K562 (cell line): ENCODE results near the gene RNF152. TPM values are rescaled to one million over a fixed set of nuclear protein-coding genes. Genes with fewer than 3 reads are reported as not detected.

Source experiments
- ATAC-seq: fragments of 200-7000 bp; cut with Tn5 transposase; 3 replicates; pipeline ENCODE4 v1.9.1; 2020; ENCODE audit warnings: moderate library complexity
- BruUV-seq: library from RNA; stranded (reverse); fragments of 400-500 nt; replicated peaks from 2 replicates; lab custom pipeline; 2021; lab: Mats Ljungman, UMichigan
- CTCF ChIA-PET: fragments of 300-600 bp; formaldehyde crosslinking; extraction: SDS; loops from one replicate; lab custom pipeline; 2021; ENCODE audit warnings: low intra/inter-chr PET ratio; lab: Yijun Ruan, JAX
- POLR2A ChIA-PET: fragments of 300-600, 350-650 bp; sonication (Branson Sonifier 250); formaldehyde crosslinking; extraction: SDS; loops from one replicate; lab custom pipeline; 2021; ENCODE audit warnings: antibody characterized with exemption, inconsistent platforms; lab: Yijun Ruan, JAX
- DNase-seq, 4 experiments: peaks; one replicate each; pipeline versions ENCODE4 v3.0.0 to v3.0.0-alpha.2; 2011 to 2018; ENCODE audit warnings: low spot score in 3 of 4, mixed read lengths in 3 of 4; ENCODE audit errors: extremely low read depth in 1 of 4
- FAIRE-seq: peaks from 2 replicates; lab custom pipeline; 2011; peaks lifted over from hg19 to GRCh38; lab: Jason Lieb, UNC
- H2AFZ ChIP-seq: 2 replicates; pipeline ENCODE4 v1.6.0; 2011; ENCODE audit warnings: low read depth, low read length, control low read depth, inconsistent platforms
- H3K27ac ChIP-seq: fragments of 200-600 bp; 3 replicates; pipeline ENCODE4 v1.8.0; 2011; ENCODE audit warnings: low read depth, mild to moderate bottlenecking, control low read depth, inconsistent platforms, low read length, moderate library complexity, mixed read lengths; ENCODE audit errors: extremely low read depth
- H3K27me3 ChIP-seq, 2 experiments: fragments of 300-600 bp in 1 of 2; 2 replicates in 1 of 2; 3 replicates in 1 of 2; pipeline versions ENCODE4 v1.6.0 to v1.8.0; 2011; ENCODE audit warnings: inconsistent platforms in 2 of 2, low read length in 2 of 2, mild to moderate bottlenecking in 1 of 2, mixed read lengths in 1 of 2, moderate library complexity in 1 of 2; ENCODE audit not compliant: control insufficient read depth in 2 of 2, insufficient read depth in 2 of 2
- H3K36me3 ChIP-seq: fragments of 300-600 bp; 3 replicates; pipeline ENCODE4 v1.8.0; 2011; ENCODE audit warnings: mild to moderate bottlenecking, low read length, inconsistent platforms; ENCODE audit not compliant: control insufficient read depth, insufficient read depth
- H3K4me1 ChIP-seq, 2 experiments: fragments of 200-600 bp in 1 of 2; replicated peaks in 1 of 2; 2 replicates in 1 of 2; 3 replicates in 1 of 2; pipeline versions ENCODE4 v1.5.1 to v1.8.0; 2011; ENCODE audit warnings: inconsistent platforms in 2 of 2, low read length in 2 of 2, mild to moderate bottlenecking in 1 of 2, mixed read lengths in 1 of 2, moderate library complexity in 1 of 2; ENCODE audit not compliant: control insufficient read depth in 2 of 2, insufficient read depth in 2 of 2
- H3K4me2 ChIP-seq: 2 replicates; pipeline ENCODE4 v1.6.1; 2011; ENCODE audit warnings: low read length, control low read depth, inconsistent platforms, mixed read lengths; ENCODE audit not compliant: insufficient read depth
- H3K4me3 ChIP-seq: fragments of 200-600 bp; sonication (generic), shearing (Covaris generic); 2 replicates; pipeline ENCODE4 v1.5.1; 2016; ENCODE audit warnings: control low read depth, inconsistent platforms
- H3K79me2 ChIP-seq: fragments of 200-600 bp; 3 replicates; pipeline ENCODE4 v1.8.0; 2011; ENCODE audit warnings: low read length, inconsistent platforms; ENCODE audit not compliant: control insufficient read depth, insufficient read depth
- H3K9ac ChIP-seq, 2 experiments: 2 replicates each; pipeline versions ENCODE4 v1.6.0 to v1.6.1; 2011; ENCODE audit warnings: low read depth in 2 of 2, low read length in 2 of 2, control low read depth in 1 of 2, inconsistent platforms in 1 of 2, mild to moderate bottlenecking in 1 of 2, mixed read lengths in 1 of 2; ENCODE audit not compliant: insufficient read depth in 1 of 2
- H3K9me1 ChIP-seq: one replicate; pipeline ENCODE4 v1.6.0; 2011; ENCODE audit warnings: inconsistent platforms, mild to moderate bottlenecking, low read length, moderate library complexity; ENCODE audit not compliant: control insufficient read depth, insufficient read depth
- H3K9me3 ChIP-seq: replicated peaks from 2 replicates; pipeline ENCODE4 v1.5.1; 2011; ENCODE audit warnings: low read depth, low read length, inconsistent platforms; ENCODE audit not compliant: control insufficient read depth, insufficient read depth
- H4K20me1 ChIP-seq: replicated peaks from 2 replicates; pipeline ENCODE4 v1.6.1; 2011; ENCODE audit warnings: low read length, inconsistent platforms, mixed read lengths; ENCODE audit not compliant: control insufficient read depth, insufficient read depth
- BCL6 ChIP-seq: fragments of 250-450 bp; sonication (Bioruptor Pico); IDR thresholded peaks from 2 replicates; pipeline ENCODE4 v1.4.0; 2020
- BDP1 ChIP-seq: IDR thresholded peaks from 3 replicates; pipeline ENCODE4 v1.6.1; 2011; ENCODE audit not compliant: insufficient read length, insufficient read depth
- CGGBP1 ChIP-seq: fragments of 250-450 bp; sonication (Bioruptor Pico); IDR thresholded peaks from 2 replicates; pipeline ENCODE4 v1.9.0; 2021; ENCODE audit warnings: mild to moderate bottlenecking
- HDAC2 ChIP-seq: fragments of 450-650 bp; IDR thresholded peaks from 2 replicates; pipeline ENCODE4 v1.6.1; 2016; ENCODE audit warnings: mild to moderate bottlenecking
- HIVEP1 ChIP-seq: fragments of 250-450 bp; sonication (Bioruptor Pico); IDR thresholded peaks from 2 replicates; pipeline ENCODE4 v1.4.0; 2020; ENCODE audit warnings: mild to moderate bottlenecking
- KLF10 ChIP-seq: fragments of 250-450 bp; sonication (Bioruptor Pico); IDR thresholded peaks from 2 replicates; pipeline ENCODE4 v1.6.1; 2021; ENCODE audit warnings: matching md5 sums
- KLF13 ChIP-seq: fragments of 450-650 bp; IDR thresholded peaks from 2 replicates; pipeline ENCODE4 v1.6.1; 2016; ENCODE audit warnings: missing genetic modification characterization, low read depth, mild to moderate bottlenecking, missing compliant biosample characterization, moderate library complexity, borderline replicate concordance
- NR2F6 ChIP-seq: fragments of 450-650 bp; formaldehyde crosslinking; IDR thresholded peaks from 2 replicates; pipeline ENCODE4 v1.4.0; 2020; ENCODE audit warnings: mild to moderate bottlenecking
- POLR2AphosphoS5 ChIP-seq: IDR thresholded peaks from 2 replicates; pipeline ENCODE4 v1.6.1; 2011; ENCODE audit warnings: mild to moderate bottlenecking, low read depth, low read length, moderate library complexity; ENCODE audit not compliant: control insufficient read depth, insufficient read depth
- ZNF354B ChIP-seq: fragments of 250-450 bp; sonication (Bioruptor Pico); IDR thresholded peaks from 2 replicates; pipeline ENCODE4 v1.4.0; 2020
- WGBS: fragments of 100-300 bp; shearing (Covaris generic); methylation state at CpG from one replicate; pipeline ENCODE4 v1.1.6; 2016; ENCODE audit warnings: low coverage, mixed read lengths; ENCODE audit not compliant: insufficient coverage; ENCODE audit errors: missing lambda C conversion rate; 5-methylcytosine and 5-hydroxymethylcytosine counted together
- in situ Hi-C: fragments of 300-500 bp; cut with MboI; formaldehyde crosslinking; loops from 4 replicates; pipeline ENCODE4 v1.15.0; 2018; ENCODE audit warnings: inconsistent platforms, mixed read lengths
- intact Hi-C: fragments of 100-400 bp; cut with micrococcal nuclease; formaldehyde crosslinking; loops from 2 replicates; pipeline ENCODE4 v1.14.2; 2022
- polyA plus RNA-seq, 8 experiments: library from polyadenylated mRNA; depleted of rRNA in 4 of 8; stranded (reverse) in 5 of 8; unstranded in 3 of 8; fragments of >200 nt; fragmentation: Nextera tagmentation in 2 of 8; fragmentation: Illumina TruSeq in 1 of 8; extraction: Ambion mirVana in 2 of 8; extraction: Trizol in 1 of 8; gene quantifications; 2 replicates each; pipeline versions ENCODE4 v1.2.1 to v1.2.3, GENCODE V29; 2011 to 2014; ENCODE audit warnings: inconsistent platforms in 1 of 8, missing spikeins in 1 of 8
- total RNA-seq, 7 experiments: library from RNA; depleted of rRNA in 6 of 7; stranded (reverse); fragments of >200 nt in 6 of 7; fragmentation: Illumina TruSeq in 2 of 7; extraction: Trizol in 2 of 7; gene quantifications; 2 replicates each; pipeline versions ENCODE4 v1.2.1 to v1.2.3, GENCODE V29; 2011 to 2021; ENCODE audit warnings: low replicate concordance in 1 of 7
- TF ChIP-seq, protein P1 (sequence below): fragments of 250-450 bp; sonication (Bioruptor Pico); IDR thresholded peaks from 2 replicates; pipeline ENCODE4 v1.5.0; 2020; ENCODE audit warnings: mild to moderate bottlenecking, borderline replicate concordance

The RNF152 gene
- total and polyA plus RNA-seq, 9 of the 15 experiments (the other 6 are each of a cell fraction or from before 2014, with no cell fraction given) = 0.04 to 0.05 TPM; not detected in 7

GRCh38 chr18:61917818-61918217 lies 25.0 kb upstream of the RNF152 start:
- ChIA-PET POLR2A (no interaction called here), CTCF (no interaction called here)
- DNase-seq = no peak
- 0% methylated on average over 2 of the region's 2 CpGs for WGBS
- no peak for TF ChIP-seq BDP1
- Histone ChIP-seq H3K27me3 (no peaks in the 10 kb centered on the region; a peak in 1 of 5 replicates), H4K20me1 (no peaks in the 10 kb centered on the region), H3K9me1 (no peaks in the 10 kb centered on the region), H3K4me2 (no peak overlapping the region), H3K4me1 (peaks cover 0 to 2% of the 10 kb centered on the region in 2 experiments; a peak in 1 of 5 replicates), H2AFZ (no peak overlapping the region), H3K4me3 (no peak overlapping the region), H3K9me3 (no peaks in the 10 kb centered on the region), H3K27ac (no peak overlapping the region), H3K9ac (no peak overlapping the region), H3K79me2 (no peaks in the 10 kb centered on the region), H3K36me3 (no peaks in the 10 kb centered on the region)
- intact Hi-C loops = no loop called here
- in situ Hi-C loops = no loop called here
- ATAC-seq = no peak
- no peak for FAIRE-seq
- no TSS peak for BruUV-seq

DNA sequence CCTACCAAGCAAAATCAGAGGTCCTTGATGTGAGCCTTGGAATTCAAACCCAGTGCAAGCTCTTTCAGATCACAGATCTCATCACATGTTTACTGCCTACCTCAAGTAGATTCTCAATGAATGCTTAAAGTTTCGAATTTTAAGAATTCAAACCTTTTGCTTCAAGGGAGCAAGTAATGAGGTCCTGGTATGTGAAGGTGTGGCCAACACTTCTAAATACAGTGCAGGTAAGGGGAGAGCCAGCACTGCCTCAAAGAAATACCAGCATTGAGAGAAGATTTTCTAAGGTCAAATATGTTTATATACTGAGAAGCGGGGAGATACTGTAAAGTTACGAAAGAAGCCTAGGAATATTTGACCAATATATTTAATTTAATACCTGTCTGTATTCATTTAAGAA lies 19.7 kb upstream of the RNF152 start:
- intact Hi-C loops = no loop called here
- in situ Hi-C loops = no loop called here
- ChIA-PET CTCF (no interaction called here), POLR2A (no interaction called here)
- Histone ChIP-seq H2AFZ (no peak overlapping the region), H3K9me3 (no peaks in the 10 kb centered on the region), H3K27me3 (no peaks in the 10 kb centered on the region), H3K9me1 (no peaks in the 10 kb centered on the region), H3K4me3 (no peak overlapping the region), H4K20me1 (no peaks in the 10 kb centered on the region), H3K9ac (no peak overlapping the region), H3K27ac (no peak overlapping the region), H3K4me1 (no peaks in the 10 kb centered on the region), H3K36me3 (no peaks in the 10 kb centered on the region), H3K4me2 (no peak overlapping the region), H3K79me2 (no peaks in the 10 kb centered on the region)
- FAIRE-seq (no peak), ATAC-seq (no peak), DNase-seq (no peak)
- WGBS = 0% methylated on average over 2 of the region's 3 CpGs
- BruUV-seq = no TSS peak
- TF ChIP-seq POLR2AphosphoS5 = no peak
- no peak for TF ChIP-seq KLF13 (tag)
- no peak for TF ChIP-seq HDAC2
- TF ChIP-seq, protein P1, sequence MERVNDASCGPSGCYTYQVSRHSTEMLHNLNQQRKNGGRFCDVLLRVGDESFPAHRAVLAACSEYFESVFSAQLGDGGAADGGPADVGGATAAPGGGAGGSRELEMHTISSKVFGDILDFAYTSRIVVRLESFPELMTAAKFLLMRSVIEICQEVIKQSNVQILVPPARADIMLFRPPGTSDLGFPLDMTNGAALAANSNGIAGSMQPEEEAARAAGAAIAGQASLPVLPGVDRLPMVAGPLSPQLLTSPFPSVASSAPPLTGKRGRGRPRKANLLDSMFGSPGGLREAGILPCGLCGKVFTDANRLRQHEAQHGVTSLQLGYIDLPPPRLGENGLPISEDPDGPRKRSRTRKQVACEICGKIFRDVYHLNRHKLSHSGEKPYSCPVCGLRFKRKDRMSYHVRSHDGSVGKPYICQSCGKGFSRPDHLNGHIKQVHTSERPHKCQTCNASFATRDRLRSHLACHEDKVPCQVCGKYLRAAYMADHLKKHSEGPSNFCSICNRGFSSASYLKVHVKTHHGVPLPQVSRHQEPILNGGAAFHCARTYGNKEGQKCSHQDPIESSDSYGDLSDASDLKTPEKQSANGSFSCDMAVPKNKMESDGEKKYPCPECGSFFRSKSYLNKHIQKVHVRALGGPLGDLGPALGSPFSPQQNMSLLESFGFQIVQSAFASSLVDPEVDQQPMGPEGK (CRISPR knock-in tag) = no peak
- no peak for TF ChIP-seq HIVEP1
- no peak for TF ChIP-seq KLF10 (CRISPR knock-in tag)
- no peak for TF ChIP-seq BCL6 (CRISPR knock-in tag)
- no peak for TF ChIP-seq CGGBP1 (CRISPR knock-in tag)
- no peak for TF ChIP-seq ZNF354B (CRISPR knock-in tag)
- TF ChIP-seq NR2F6 (CRISPR knock-in tag) = no peak
